Measurements from ENCODE around the gene DGKA.

- TF ChIP-seq CTCF (IDR thresholded peaks at IDR 0.05; ENCODE audit: insufficient read depth, low read length) (no peak), POLR2AphosphoS5 (IDR thresholded peaks at IDR 0.05; ENCODE audit: low read depth) (no peak), GABPA (IDR thresholded peaks at IDR 0.05; ENCODE audit: low read depth) (no peak), REST (IDR thresholded peaks at IDR 0.05; ENCODE audit: insufficient replicate concordance, low read depth) (no peak), SPI1 (IDR thresholded peaks at IDR 0.05; ENCODE audit: borderline replicate concordance, low read depth) (no peak)
Observed at GRCh38 chr12:55972042-55972441, 41.1 kb downstream of the DGKA start.
